GM18858 (cell line): ENCODE data around the gene NEK10.
"Not testable (repeated sequence)": the region's sequence is repeated elsewhere in the genome, so short reads cannot be mapped to it uniquely, and the experiment has no call there.

Source experiments
- ATAC-seq: cut with Tn5 transposase; IDR thresholded peaks from one replicate; pipeline ENCODE4 v1.9.1; 2021; ENCODE audit not compliant: unreplicated experiment

The NEK10 gene

DNA sequence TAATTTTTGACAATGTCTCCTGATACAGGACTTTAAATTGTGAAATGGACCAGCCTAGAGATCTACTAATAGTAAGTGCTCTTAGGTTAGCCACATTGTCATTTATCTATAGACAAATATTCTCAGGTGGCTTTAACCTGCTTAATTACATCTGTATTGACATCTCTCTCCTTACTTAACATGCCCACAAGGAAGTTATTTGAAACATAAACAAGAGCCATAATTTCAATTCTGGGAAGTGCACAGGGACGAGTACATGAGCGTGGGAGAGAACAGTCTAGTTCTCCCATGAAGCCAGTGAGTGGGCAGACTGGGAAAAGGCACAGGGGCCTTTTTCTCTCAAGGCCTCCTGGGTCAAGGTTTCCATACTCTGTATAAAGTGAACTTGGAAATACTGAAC, 54.2 kb downstream of the NEK10 start:
- no peak for ATAC-seq

DNA sequence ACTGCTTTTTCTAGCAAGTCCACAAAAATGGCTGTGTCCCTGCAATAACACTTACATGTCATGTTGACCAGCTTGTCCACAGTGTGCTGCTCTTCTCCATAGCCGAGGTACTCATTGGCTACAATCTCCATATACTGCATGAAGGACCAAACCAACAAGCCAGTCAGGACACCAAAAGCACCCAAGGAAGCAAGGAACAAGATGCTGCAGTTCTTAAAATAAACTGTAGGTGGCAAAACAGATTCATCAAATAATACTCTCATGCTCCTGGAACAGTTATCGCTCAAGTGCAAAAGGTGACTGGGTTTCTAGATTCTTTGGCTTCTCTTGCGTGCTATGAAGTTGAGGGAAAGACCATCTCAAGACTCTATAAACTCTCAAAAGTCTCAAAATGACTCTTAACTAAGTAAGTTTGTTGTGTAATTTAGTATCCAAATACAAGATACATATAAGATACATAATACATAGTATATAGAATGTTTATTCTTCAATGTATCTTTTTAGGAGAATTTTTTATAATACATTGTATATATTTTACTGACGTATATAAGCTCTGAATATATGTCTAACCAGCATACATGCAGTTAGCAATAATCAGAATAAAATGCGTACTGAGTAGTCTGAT, 57.0 kb downstream of the NEK10 start:
- peak; percentile 91 for ATAC-seq

DNA sequence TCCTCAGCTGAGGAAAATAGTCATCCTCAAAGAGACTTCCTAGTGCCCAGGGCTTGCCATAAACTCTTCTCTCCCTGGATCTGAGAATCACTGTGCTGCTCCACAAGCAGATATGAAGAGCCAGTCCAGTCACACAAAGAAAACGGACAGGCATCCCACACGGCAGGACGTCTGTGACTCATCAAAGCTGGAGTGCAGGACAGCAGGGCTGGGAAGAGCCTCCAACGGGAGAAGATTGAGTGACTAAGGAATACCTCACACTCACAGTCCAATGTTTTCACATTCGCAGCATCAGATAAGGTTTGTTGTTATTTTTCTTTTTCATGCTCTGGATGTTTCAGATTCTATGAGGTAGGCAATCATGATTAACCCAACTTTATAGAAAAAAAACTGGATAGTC, 57.8 kb downstream of the NEK10 start:
- no peak for ATAC-seq

DNA sequence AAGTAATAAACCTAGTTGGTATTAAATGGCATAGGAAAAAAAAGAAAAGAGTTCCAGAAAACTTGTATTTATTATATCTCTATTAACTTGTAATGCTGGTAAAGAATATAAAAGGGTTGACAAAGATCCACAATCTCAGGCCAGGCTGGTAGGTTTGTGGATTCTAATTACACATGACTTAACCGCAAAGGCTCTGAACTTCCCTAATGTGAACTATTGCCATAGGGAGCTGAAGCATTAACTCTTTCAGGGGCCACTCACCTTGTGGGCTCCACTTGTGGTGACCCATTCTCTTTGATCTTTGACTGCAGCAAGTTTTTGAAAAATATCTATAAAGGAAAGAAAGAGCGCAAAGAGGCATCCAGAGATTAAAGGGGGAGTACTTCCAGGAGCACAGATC, 58.5 kb downstream of the NEK10 start:
- no peak for ATAC-seq

DNA sequence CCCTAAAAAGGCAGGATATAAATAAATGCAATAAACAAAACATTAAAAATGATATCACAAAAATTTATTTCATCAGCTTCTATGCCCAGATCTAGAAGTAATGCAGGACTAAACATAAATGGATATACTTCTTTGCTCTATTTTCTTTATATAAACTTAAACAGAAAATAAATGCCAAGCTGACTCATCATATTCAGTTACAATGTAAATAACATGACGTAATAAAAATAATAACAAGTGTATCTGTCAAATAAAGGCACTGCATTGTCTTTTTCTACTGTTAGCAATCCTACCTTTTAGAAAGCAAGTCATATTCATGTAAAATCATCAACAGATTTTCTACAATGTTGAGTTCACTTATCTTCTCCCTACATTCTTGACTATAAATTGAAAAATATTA, 61.6 kb downstream of the NEK10 start:
- no peak for ATAC-seq

DNA sequence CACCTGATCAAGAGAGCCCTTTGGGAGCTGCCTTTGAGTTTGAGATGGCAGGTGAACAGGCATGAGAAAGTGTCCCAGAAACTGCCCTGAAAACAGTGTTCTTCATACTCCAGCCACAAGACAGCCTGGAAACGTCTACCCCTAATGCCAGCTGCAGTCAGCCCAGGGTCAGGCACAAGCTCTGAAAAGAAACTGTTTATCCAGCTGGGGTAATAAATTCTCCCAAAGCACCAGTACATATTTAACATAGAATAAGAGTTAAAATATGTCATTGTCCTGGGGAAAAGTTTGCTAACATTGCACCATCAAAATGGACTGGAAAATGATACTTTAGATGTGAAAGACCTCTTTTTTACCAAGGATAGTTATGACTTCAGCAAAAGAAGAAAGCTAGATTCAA, 66.3 kb downstream of the NEK10 start:
- ATAC-seq, result no peak

DNA sequence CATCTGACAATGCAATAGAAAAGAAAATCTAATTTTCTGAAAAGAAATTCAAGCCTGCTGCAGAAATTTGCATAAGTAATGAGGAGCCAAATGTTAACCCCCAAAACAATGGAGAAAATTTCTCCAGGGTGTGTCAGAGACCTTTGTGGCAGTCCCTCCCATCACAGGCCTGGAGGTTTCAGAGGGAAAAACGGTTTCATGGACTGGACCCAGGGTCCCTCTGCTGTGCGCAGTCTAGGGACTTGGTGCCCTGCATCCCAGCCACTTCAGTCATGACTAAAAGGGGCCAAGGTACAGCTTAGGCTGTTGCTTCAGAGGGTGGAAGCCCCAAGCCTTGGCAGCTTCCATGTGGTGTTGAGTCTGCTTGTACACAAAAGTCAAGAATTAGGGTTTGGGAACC, 70.2 kb downstream of the NEK10 start:
- ATAC-seq, result not testable (repeated sequence)

DNA sequence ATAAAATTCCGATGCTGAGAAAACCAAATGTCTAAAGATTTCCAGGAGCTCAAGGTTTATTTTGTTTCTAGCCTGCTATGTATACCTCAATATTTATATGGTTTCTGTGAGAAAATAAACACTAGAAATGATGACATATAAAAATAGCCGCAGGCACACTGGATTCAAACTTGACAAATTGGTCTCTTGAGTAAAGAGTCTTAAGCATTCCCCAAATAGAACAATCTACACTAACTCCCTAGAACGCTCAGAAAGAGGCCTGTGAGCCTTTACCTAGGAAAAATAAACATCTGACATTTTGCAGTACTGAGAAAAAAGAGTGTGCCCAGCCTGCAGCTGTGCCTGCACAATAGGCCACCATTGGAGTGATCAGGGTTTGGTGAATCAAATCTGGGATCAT, 75.2 kb downstream of the NEK10 start:
- ATAC-seq, result no peak

DNA sequence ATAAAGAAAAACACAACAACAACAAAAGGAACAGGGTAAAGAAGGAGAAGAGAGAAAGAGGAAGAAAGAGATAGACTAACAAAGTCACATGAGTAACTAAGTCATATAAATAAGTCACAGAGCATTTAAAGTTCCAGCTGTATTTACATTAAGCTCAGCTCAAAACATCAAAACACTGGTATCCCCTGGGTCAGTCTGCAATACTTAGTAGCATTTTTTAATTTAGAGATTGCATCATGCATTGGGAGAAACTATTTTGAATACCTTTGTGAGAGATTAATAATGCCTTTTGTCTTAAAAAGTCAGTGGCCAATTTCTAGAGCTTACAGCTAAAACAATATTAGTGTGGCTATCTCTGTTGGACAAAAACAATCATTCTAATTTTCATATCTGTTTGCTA, 78.4 kb downstream of the NEK10 start:
- no peak for ATAC-seq

DNA sequence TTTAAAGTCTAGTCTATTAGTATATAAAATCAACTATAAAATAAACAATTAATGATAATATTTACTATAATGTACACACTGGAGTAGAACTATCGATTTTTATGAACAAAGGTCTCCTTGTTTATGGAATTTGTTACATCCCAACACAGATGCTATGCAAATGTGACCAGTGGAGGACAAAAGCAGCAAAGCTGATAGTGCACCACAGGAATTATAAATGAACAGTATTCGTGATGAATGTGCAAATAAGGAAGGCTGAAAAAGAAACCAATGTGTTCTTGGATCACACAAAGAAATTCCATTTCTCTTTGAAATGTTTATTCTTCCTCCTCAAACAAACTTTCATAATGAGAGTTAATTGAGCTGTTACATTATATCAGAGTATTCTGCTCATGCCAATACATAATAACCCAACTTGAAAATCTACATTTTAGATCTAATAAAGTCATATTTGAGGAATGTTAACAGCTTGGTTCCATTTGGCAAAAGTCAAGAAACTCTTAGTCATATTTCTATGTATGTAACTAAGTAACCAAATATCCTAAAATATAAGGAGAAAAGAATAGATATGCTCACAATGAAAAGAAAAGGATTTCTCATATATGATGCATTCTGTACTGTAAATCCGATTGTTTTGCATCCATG, 79.3 kb downstream of the NEK10 start:
- no peak for ATAC-seq

DNA sequence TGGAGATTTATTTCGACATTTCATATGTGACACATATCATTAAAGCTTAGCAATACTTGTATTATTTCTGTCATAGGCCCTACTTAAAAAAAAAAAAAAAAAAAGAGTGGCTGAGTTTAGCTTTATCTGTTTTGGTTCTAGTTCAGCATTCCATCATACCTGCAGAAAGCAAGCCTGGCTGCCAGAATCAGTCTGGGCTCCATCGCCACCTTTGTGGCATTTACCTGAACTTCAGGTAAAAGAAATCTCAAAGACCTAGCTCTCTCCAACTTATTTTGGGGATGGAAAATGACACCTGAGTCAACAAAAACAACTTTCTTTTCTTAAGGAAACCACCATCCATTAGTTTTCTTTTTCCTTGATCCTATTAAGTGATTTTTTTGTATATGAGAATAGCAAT, 82.1 kb downstream of the NEK10 start:
- no peak for ATAC-seq

DNA sequence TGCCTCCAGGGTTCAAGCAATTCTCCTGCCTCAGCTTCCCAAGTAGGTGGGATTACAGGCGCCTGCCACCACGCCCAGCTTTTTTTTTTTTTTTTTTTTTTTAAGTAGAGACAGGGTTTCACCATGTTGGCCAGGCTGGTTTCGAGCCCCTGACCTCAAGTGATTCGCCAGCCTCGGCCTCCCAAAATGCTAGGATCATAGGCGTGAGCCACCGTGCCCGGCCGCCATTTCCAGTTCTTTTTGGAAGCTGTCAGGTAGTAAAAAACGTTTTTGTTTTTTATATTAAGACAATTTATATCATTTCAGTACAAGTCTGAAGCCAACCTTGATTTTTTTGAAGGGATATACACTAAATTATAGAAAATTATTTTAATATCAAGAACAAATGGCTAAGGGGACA, 82.7 kb downstream of the NEK10 start:
- not testable (repeated sequence) for ATAC-seq

DNA sequence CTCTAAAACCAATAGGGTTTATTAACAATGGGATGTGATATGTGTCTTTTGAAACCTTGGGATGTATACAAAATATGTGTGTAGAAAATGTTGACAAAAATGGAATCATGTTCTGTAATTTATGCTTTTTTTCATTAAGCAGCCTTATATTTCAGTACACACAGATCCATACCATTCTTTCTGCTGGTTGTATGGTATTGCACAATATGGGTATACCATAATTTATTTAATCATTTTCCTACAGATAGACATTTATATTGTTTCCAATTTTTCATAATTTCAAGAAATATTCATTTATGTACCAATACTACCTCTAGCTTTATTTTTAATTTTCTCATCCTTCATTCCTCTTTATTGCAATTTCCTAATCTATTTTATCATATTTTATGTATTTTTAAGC, 83.5 kb downstream of the NEK10 start:
- no peak for ATAC-seq

DNA sequence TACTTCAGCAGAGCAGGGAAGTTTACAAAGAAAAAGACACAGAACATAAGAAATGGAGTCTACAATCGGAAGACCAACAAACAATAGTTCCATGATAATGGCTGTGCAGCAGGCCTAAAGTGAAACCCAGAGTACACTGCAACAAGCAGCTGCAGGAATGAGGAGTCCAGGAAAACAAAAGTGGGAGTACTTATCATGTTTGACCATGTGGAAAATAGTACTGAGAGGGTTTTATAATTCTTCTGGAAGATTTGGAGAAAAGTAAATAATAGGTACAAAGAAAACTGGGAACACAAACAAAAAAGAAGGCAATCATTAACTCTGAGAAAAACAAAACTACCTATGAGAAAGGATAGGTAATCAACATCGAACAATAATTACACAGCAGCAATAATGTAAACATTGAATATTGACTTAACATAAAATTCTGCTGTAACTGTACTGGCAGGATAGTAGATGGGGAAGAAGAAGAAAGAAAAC, 87.5 kb downstream of the NEK10 start:
- no peak for ATAC-seq

DNA sequence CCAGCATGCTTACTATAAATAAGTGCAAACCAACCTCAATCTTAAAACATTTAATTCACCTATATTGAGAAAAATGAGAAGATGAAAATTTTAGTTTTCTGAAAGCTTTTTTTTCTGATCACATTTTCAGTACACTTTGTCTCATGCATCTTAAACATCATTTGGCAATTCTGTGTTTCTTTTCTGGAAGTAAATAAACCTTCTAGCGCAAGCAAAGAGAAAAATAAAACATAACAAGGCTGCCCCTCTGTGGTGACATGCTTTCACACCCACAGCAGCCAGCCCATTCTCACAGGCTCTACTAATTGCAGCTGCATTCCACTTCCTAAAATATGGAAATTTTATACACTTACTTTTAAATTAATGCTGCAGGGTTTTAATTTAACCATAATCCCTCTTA, 90.1 kb downstream of the NEK10 start:
- ATAC-seq, result no peak

DNA sequence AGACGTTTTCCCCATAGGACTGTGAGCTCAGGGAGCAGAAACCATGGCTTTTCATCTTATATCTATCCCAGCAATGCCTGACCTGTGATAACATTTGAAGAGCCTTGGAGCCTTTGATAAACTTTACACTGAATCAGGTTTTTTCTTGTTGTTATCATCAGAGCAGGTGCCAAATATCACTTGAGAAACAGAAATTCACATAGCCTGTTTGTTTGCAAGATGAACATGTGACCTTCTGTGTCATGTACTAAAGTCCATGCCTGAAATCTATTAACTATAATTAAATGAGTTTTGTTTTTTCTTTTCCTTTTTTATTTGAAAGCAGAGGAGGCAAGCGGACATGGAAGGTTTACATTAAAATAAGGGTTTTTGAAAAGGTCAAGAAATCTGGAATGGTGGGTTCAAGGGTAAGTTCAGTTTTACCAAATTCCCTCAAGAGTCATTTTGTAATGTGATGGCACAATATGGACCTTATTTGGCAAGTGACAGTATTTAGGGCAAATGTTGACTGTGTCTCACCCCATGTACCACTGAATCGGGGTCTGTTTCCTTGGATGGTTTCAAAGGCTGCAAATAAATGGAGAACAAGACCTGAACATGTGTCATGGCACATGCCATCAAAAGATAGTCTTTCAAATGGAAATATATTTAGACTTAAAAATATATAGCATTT, 90.7 kb downstream of the NEK10 start:
- no peak for ATAC-seq

DNA sequence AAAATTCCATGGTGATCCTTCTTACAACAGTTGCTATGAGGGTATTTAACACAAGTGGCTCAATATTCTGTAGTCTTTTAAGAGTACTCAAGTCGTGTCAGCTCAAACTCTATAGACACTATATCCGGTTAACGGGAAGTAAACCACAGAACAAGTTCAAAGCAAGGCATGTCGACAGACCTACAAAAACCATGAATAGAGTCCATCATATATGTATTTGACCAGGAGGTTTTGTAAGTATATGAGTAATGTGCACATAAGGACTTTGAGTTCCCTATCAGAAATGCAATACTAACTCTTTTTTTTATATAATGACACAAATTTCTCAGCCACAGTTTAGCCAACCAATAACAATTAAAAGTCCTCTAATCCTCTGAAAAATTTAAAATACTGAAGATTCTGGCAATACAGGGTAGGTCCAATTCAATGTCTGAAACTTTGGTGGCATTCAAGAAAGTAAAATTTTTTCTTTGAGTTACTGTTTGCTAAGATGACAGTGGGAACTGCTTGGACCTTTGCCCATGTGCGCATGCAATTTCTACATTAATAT, 93.7 kb downstream of the NEK10 start:
- no peak for ATAC-seq

DNA sequence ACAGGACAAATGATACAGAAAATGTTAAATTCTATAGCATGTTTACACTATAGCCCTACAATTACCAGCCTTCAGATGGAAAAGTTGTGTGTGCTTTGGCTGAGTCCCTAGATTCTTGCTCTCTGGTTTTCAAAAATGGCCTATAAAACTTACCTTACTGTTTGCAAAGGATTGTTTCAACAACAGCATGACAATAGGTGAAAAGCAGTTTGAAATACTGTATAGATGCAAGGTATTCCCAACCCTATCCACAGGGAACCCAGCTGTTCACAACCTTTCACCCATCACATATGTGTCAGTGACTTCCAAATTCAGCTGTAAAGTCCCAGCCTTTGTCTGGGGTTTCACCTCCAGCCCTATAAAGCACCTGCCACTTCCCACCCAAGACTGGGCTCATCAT, 97.3 kb downstream of the NEK10 start:
- ATAC-seq, result no peak

DNA sequence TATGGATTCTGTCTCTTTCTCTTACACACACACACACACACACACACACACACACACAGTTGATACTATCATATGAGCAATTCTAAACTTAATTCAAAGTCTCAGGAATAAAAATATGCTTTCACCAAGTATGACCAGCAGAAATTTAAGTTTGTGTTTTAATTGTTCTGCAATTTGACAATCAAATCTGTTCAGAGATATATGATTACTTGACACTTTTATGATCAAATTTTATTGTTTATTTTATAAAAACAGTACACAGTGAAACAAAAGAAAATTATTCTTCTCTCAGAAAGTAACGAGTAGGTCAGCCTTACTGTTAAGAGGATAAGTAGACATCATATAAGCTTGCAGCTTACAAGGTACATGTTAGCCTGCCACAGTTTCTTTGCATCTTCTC, 114.3 kb downstream of the NEK10 start:
- no peak for ATAC-seq

DNA sequence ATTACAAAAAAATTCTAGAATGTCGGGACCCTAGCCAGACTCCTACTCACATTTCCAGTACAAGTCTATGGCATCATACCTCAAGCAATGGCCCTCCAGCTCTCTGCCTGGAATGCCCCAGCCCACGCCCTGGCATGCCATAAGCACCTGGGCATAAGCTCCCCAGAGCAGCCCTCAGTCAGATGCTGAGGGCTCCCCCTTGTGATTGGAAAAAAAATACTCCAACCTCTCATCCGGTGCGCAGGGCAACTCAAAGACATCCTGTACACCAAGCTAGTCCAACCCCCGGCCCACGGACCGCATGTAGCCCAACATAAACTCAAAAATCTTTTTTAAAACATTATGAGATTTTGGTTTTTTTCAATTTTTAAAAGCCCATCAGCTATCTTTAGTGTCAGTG, 115.4 kb downstream of the NEK10 start:
- ATAC-seq, result peak; percentile 89

DNA sequence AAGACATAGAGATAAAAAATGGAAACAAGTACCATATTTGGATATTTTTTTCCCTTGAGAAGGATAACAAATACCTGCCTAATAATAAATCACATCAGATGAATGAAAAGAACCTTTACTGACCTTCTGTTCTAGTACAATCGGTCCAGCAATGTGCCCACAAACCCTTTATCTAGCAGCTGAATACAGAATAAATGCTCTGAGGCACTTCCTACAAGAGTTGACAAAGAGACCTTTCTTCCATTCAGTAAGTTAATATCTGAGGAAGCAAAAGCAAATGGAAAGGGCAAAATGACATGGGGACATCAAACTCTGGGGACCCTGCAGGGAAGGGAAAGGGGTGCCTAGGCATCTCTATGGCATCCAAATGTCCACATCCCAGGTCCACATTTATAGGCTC, 115.8 kb downstream of the NEK10 start:
- ATAC-seq, result no peak

DNA sequence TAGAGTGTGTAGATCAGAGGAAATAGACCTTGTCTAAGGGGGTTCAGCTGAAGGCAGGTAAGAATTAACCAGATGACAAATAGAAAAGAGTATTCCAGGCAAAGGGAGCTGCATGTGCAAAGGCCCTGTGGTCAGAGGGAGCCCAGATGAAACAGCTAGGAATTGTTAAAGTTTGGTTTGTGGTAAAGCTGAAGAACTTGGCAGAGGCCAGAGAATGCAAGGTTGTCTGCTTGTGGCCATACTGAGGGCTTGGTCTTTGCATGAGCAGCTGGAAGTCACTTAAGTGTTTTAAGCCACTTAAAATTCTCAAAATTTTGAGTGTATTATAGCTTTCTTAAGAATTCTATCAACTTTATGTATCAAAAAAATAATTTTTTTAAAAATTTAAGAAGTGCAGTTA, 116.5 kb downstream of the NEK10 start:
- ATAC-seq, result no peak
